A549 (cell line): ENCODE results near the gene PELI3. TPM values are rescaled to one million over a fixed set of nuclear protein-coding genes. Genes with fewer than 3 reads are reported as not detected.

Experiments used
- ATAC-seq, 2 experiments: fragments of 200-7000 bp in 1 of 2; fragments of >200 bp in 1 of 2; cut with Nextera tagmentation in 1 of 2; cut with Tn5 transposase in 1 of 2; 3 replicates each; pipeline versions ENCODE4 v1.8.0 to v1.9.1; 2018 to 2020; ENCODE audit warnings: mild to moderate bottlenecking in 1 of 2, moderate library complexity in 1 of 2
- CTCF ChIA-PET: fragments of 300-600 bp; sonication (Branson Sonifier 250); formaldehyde crosslinking; extraction: SDS; loops from one replicate; lab custom pipeline; 2021; ENCODE audit warnings: antibody characterized with exemption, inconsistent platforms; lab: Yijun Ruan, JAX
- POLR2A ChIA-PET: fragments of 350-600 bp; formaldehyde crosslinking; extraction: SDS; loops from one replicate; lab custom pipeline; 2021; ENCODE audit warnings: antibody characterized with exemption, inconsistent platforms; lab: Yijun Ruan, JAX
- DNase-seq, 2 experiments: peaks; one replicate each; pipeline versions ENCODE4 v3.0.0 to v3.0.0-alpha.2; 2011 to 2016; ENCODE audit warnings: low read depth in 1 of 2, low spot score in 1 of 2
- FAIRE-seq: peaks from 2 replicates; lab custom pipeline; 2011; peaks lifted over from hg19 to GRCh38; lab: Jason Lieb, UNC
- H3K27ac ChIP-seq, 2 experiments: fragments of >200 bp; sonication (Bioruptor Twin); formaldehyde crosslinking; 3 replicates each; pipeline ENCODE4 v1.5.1; 2016 to 2017
- H3K4me1 ChIP-seq: fragments of >200 bp; sonication (Bioruptor Twin); formaldehyde crosslinking; 3 replicates; pipeline ENCODE4 v1.6.1; 2016
- H3K4me2 ChIP-seq: fragments of >200 bp; sonication (Bioruptor Twin); formaldehyde crosslinking; 3 replicates; pipeline ENCODE4 v1.6.1; 2016
- H3K4me3 ChIP-seq: fragments of >200 bp; sonication (Bioruptor Twin); formaldehyde crosslinking; 3 replicates; pipeline ENCODE4 v1.5.1; 2016
- H3K9me3 ChIP-seq: fragments of >200 bp; sonication (Bioruptor Twin); formaldehyde crosslinking; 3 replicates; pipeline ENCODE4 v1.6.1; 2016
- BCL3 ChIP-seq: fragments of >200 bp; sonication (Bioruptor Twin); formaldehyde crosslinking; IDR thresholded peaks from 3 replicates; pipeline ENCODE4 v1.6.1; 2016
- CHD2 ChIP-seq: fragments of 150-350 bp; IDR thresholded peaks from 2 replicates; pipeline ENCODE4 v1.6.1; 2014; ENCODE audit warnings: low read length; ENCODE audit not compliant: partially characterized antibody
- CHD4 ChIP-seq: fragments of 200-600 bp; sonication (generic); IDR thresholded peaks from 2 replicates; pipeline ENCODE4 v1.6.1; 2016; ENCODE audit warnings: antibody characterized with exemption, mild to moderate bottlenecking, borderline replicate concordance
- CTCF ChIP-seq: fragments of >200 bp; sonication (Bioruptor Twin); formaldehyde crosslinking; IDR thresholded peaks from 3 replicates; pipeline ENCODE4 v1.5.1; 2016
- EHF ChIP-seq: fragments of 250-450 bp; sonication (Bioruptor Pico); IDR thresholded peaks from 2 replicates; pipeline ENCODE4 v1.5.0; 2020; ENCODE audit warnings: mild to moderate bottlenecking
- FOSL2 ChIP-seq, 2 experiments: fragments of 450-650 bp in 1 of 2; fragments of >200 bp in 1 of 2; sonication (Bioruptor Twin) in 1 of 2; formaldehyde crosslinking; IDR thresholded peaks; 2 replicates each; pipeline versions ENCODE4 v1.5.0 to v1.6.1; 2016 to 2020; ENCODE audit warnings: mild to moderate bottlenecking in 1 of 2, moderate library complexity in 1 of 2
- HEYL ChIP-seq: fragments of 250-450 bp; sonication (Bioruptor Pico); IDR thresholded peaks from 2 replicates; pipeline ENCODE4 v1.8.0; 2021; ENCODE audit warnings: mild to moderate bottlenecking, moderate library complexity
- HMGXB4 ChIP-seq: fragments of 250-450 bp; sonication (Bioruptor Pico); IDR thresholded peaks from 2 replicates; pipeline ENCODE4 v1.5.0; 2021; ENCODE audit warnings: mild to moderate bottlenecking, moderate library complexity, borderline replicate concordance
- HOXA7 ChIP-seq: fragments of 250-450 bp; sonication (Bioruptor Pico); IDR thresholded peaks from 2 replicates; pipeline ENCODE4 v1.5.0; 2020; ENCODE audit warnings: mild to moderate bottlenecking, moderate library complexity
- HOXB5 ChIP-seq: fragments of 250-450 bp; sonication (Bioruptor Pico); IDR thresholded peaks from 2 replicates; pipeline ENCODE4 v1.5.0; 2020; ENCODE audit warnings: mild to moderate bottlenecking, moderate library complexity
- JUNB ChIP-seq: fragments of >200 bp; sonication (Bioruptor Twin); formaldehyde crosslinking; IDR thresholded peaks from 2 replicates; pipeline ENCODE4 v1.6.1; 2016
- MAX ChIP-seq: IDR thresholded peaks from 2 replicates; pipeline ENCODE4 v1.6.1; 2012
- MYC ChIP-seq: IDR thresholded peaks from 2 replicates; pipeline ENCODE4 v1.6.1; 2012; ENCODE audit warnings: mild to moderate bottlenecking, inconsistent platforms, low read length, improper control_type of control experiment, borderline replicate concordance
- NFE2L2 ChIP-seq: fragments of 150-350 bp; conservative IDR thresholded peaks from 2 replicates; pipeline ENCODE4 v1.6.1; 2014; ENCODE audit warnings: low read length
- PHF8 ChIP-seq: fragments of 200-600 bp; sonication (generic); IDR thresholded peaks from 2 replicates; pipeline ENCODE4 v1.6.1; 2016; ENCODE audit warnings: low read depth, mild to moderate bottlenecking, antibody characterized with exemption, moderate library complexity, borderline replicate concordance
- POLR2AphosphoS2 ChIP-seq: conservative IDR thresholded peaks from 2 replicates; pipeline ENCODE4 v1.6.1; 2012; ENCODE audit warnings: low read length, improper control_type of control experiment, inconsistent platforms
- RAD21 ChIP-seq, 2 experiments: fragments of >200 bp in 1 of 2; sonication (Bioruptor Twin) in 1 of 2; formaldehyde crosslinking in 1 of 2; IDR thresholded peaks in 1 of 2; conservative IDR thresholded peaks in 1 of 2; 2 replicates in 1 of 2; 3 replicates in 1 of 2; pipeline ENCODE4 v1.6.1; 2012 to 2018; ENCODE audit warnings: inconsistent platforms in 1 of 2
- SMC3 ChIP-seq: fragments of >200 bp; sonication (Bioruptor Twin); formaldehyde crosslinking; IDR thresholded peaks from 3 replicates; pipeline ENCODE4 v1.6.1; 2018; ENCODE audit warnings: inconsistent platforms
- TFCP2L1 ChIP-seq: fragments of 250-450 bp; sonication (Bioruptor Pico); IDR thresholded peaks from 2 replicates; pipeline ENCODE4 v1.5.0; 2021; ENCODE audit warnings: mild to moderate bottlenecking
- TP53 ChIP-seq: fragments of 250-450 bp; sonication (Bioruptor Pico); IDR thresholded peaks from 2 replicates; pipeline ENCODE4 v1.5.0; 2021; ENCODE audit warnings: mild to moderate bottlenecking, moderate library complexity
- ZFP36 ChIP-seq: fragments of 450-650 bp; IDR thresholded peaks from 2 replicates; pipeline ENCODE4 v1.6.1; 2014; ENCODE audit warnings: borderline replicate concordance; ENCODE audit not compliant: partially characterized antibody
- WGBS: methylation state at CpG from one replicate; pipeline ENCODE4 v1.1.6; 2017; ENCODE audit errors: missing lambda C conversion rate; 5-methylcytosine and 5-hydroxymethylcytosine counted together
- polyA plus RNA-seq, 4 experiments: library from polyadenylated mRNA; depleted of rRNA in 3 of 4; stranded (reverse); fragments of >200 nt; fragmentation: RNase III in 1 of 4; extraction: RNeasy Plus Mini Kit Qiagen cat#74134 plus additional on column Dnase treatment in 1 of 4; gene quantifications; 2 replicates in 3 of 4; 3 replicates in 1 of 4; pipeline ENCODE4 v1.2.3, GENCODE V29; 2011 to 2017

PELI3 gene
- polyA plus RNA-seq, 2 of the 4 experiments (the other 2 are of a cell fraction): 2.3 to 5.7 TPM

- no peak for ATAC-seq
- DNase-seq: no peak
- Histone ChIP-seq H3K4me2 (no peak overlapping the region), H3K27ac (no peak overlapping the region), H3K9me3 (no peaks in the 10 kb centered on the region), H3K4me3 (no peak overlapping the region), H3K4me1 (no peaks in the 10 kb centered on the region)
- ChIA-PET CTCF (interaction anchor here (0.7 to 6.2 kb wide), 16 partner anchors 8 to 328 kb away, joined by 3 to 27 read pairs (median 4); partner anchors contain the start of genes DPP3 and MRPL11), POLR2A (interaction anchor here (1.6 to 2.3 kb wide), 2 partner anchors 12 kb away, joined by 4 to 12 read pairs; partner anchors contain the start of gene DPP3)
- TF ChIP-seq CTCF (no peak), EHF (CRISPR knock-in tag) (no peak), TFCP2L1 (CRISPR knock-in tag) (no peak), POLR2AphosphoS2 (no peak), PHF8 (no peak), BCL3 (no peak), HMGXB4 (CRISPR knock-in tag) (no peak), ZFP36 (no peak), NFE2L2 (no peak), TP53 (CRISPR knock-in tag) (no peak), CHD2 (no peak), MYC (no peak), HOXA7 (CRISPR knock-in tag) (no peak), CHD4 (no peak), FOSL2 (IDR thresholded peaks at IDR 0.05) (no peak), FOSL2 (CRISPR knock-in tag; IDR thresholded peaks at IDR 0.05) (no peak), HEYL (CRISPR knock-in tag) (no peak), JUNB (no peak), HOXB5 (CRISPR knock-in tag) (no peak), SMC3 (no peak), RAD21 (conservative IDR thresholded peaks at IDR 0.05 in 1 of 2, IDR thresholded peaks at IDR 0.05 in 1 of 2) (no peak)
- FAIRE-seq: no peak
- WGBS: 92% methylated on average over 7 of the region's 10 CpGs
Measured at GRCh38 chr11:66492161-66492865, 25.6 kb downstream of the PELI3 start.

- no peaks in the 10 kb centered on the region for H3K4me1 ChIP-seq
- ChIA-PET POLR2A (interaction anchor here (1.6 kb wide), 1 partner anchor 13 kb away, joined by 4 read pairs; the partner anchor contains the start of gene DPP3), CTCF (interaction anchor here (0.8 to 6.2 kb wide), 9 partner anchors 9 to 327 kb away, joined by 3 to 27 read pairs (median 5); partner anchors contain the start of gene DPP3)
- DNase-seq (no peak), FAIRE-seq (no peak), ATAC-seq (no peak)
- no peak for TF ChIP-seq MAX
- WGBS: 92% methylated on average over 10 of the region's 10 CpGs
- H3K4me2 ChIP-seq: no peak overlapping the region
- H3K27ac ChIP-seq: no peak overlapping the region
- no peak overlapping the region for H3K4me3 ChIP-seq
- no peaks in the 10 kb centered on the region for H3K9me3 ChIP-seq
Measured at GRCh38 chr11:66493130-66493529, 26.4 kb downstream of the PELI3 start.
